ENCODE data around the gene PIK3AP1. TPM values are rescaled to one million over a fixed set of nuclear protein-coding genes. Genes with fewer than 3 reads are reported as not detected.
"Not testable (repeated sequence)": the region's sequence is repeated elsewhere in the genome, so short reads cannot be mapped to it uniquely, and the experiment has no call there.

The PIK3AP1 gene
- total RNA-seq: 7.6 TPM
- long read RNA-seq, full-length matches to known transcripts: 3 of 5 reads
- long read RNA-seq, partial matches to known transcripts: 1 of 5 reads
- long read RNA-seq, other reads (novel, unspliced or antisense): 1 of 5 reads

DNA sequence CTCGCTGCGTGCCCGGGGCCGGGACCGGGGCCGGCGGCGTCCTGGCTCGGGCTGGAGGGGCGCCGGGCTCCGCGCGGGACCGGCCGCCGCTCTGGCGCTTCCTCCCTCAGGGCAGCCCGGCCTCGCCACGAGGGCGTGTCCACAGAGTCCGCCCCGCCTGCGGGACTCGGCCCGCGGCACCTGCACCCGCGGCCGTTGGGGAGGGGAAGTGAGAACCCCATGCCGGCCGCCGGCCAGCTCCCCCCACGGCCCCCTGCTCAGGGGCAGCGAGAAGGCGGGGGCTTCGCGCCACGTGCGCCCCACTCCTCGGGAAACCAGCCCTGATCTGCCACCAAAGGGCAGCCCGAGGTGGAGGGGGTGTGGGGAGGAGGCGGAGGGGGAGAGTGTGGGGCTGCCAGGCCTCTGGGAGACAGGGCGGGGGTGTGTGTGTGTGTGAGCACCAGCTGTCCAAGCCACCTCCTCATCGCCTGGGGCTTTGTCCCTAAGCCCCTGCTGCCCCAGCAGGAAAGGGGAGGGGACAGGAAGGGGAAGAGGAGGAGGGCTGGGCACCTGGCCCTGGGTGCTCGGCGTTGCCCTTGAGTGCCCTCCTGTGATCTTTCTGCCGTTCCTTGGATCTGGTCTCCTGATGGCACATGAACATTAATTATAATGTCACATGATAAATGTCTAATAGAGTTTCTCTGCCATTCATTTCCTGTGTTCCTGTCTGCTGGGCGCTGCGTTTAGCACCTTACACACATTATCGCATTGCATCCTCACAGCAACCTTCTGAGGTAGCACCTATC, at the start of gene PIK3AP1:
PIK3AP1 (minus strand) TSS at position 93 of the 785 bp plus-strand sequence. CDS start 120 bp downstream, outside the sequence.
- DNase-seq (ENCODE audit: missing footprints): peak; percentile 92
- intact Hi-C loops (cut with DNase I): loop anchor here (2.0 to 10.0 kb wide), 2 partner anchors 60 to 326 kb away; no protein-coding TSS in a partner anchor
- peak; percentile 89 for ATAC-seq

DNA sequence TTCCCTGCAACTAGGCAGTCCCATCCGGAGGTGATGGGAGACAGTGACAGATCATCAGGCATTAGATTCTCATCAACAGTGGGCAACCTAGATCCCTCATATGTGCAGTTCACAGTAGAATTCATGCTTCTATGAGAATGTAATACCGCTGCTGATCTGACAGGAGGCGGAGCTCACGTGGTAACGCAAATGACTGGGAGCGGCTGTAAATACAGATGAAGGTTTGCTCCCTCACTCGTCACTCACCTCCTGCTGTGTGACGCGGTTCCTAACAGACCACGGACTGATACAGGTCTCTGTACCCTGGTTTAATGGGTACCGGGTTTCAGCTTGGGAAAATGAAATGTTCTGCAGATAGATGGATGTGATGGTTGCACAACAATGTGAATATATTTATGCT, 47.8 kb upstream of the PIK3AP1 start:
- no peak for DNase-seq (ENCODE audit: missing footprints)
- intact Hi-C loops (cut with DNase I): no loop called here
- ATAC-seq: no peak

- intact Hi-C loops (cut with DNase I): no loop called here
- no peak for DNase-seq (ENCODE audit: missing footprints)
- no peak for ATAC-seq
Observed at GRCh38 chr10:96767611-96768010, 47.3 kb upstream of the PIK3AP1 start.

DNA sequence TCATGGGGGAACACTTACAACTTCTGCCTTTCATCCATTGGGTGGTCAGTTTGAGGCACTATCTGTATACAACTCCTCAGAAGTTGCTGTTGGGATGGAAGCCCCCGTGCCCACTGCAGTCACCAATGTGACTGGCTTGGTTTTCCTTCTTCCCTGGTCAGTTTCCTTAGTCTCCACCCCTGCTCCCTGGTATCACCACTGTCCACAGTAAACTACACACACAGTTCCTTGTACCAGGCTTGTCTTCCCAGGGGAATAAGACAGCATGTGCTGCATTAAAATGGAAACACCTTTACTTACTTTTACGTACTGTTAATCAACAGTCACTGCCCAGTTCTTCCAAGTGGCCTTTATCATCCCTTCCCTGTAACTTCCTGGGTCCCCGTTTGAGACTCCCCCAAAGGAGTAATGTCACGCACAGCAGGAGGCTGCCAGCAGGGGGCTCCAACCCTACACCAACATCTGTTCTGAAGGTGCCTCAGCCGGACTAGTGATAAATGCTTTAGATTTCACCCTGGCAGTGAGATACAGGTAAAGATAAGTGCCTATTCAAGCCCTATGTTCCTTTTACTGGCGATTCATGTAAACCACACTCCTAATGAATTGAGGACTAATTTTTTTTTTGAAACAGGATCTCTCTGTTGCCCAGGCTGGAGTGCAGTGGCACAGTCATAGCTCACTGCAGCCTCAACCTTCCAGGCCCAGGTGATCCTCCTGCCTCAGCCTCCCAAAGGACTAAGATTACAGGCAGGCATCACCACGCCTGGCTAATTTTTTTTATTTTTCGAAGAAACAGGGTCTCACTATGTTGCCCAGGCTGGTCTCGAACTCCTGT, 45.3 kb upstream of the PIK3AP1 start:
- peak; percentile 62 for ATAC-seq

DNA sequence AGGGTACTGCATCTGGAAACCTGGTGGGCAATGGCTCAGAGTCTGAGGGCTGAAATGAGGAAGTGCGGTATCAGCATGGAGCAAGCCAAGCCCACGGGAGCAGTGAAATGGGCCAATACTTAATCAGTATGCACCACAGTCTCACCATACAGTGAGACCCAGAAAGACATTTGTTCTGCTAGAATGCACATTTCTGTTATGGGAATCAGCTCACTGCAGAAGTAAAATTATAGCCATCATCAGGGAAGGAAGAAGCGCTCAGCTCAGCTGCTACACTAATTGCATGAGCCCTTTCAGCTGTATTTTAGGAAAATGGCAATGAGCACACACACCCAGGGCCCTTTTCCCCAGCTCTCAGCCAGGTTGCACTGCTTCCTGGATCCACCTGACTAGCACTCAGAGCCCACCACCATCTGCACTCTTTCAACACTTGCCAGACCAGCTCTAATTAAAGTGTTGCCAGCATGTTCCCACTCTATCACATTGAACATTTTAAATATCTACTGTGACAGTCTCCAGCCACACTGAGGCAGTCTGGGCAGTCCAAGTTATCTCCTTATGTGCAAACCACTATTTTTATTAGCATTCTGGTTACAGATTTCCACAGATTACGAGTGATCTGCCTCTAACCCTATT, 44.2 kb upstream of the PIK3AP1 start:
- DNase-seq (ENCODE audit: missing footprints): no peak
- ATAC-seq: no peak
- intact Hi-C loops (cut with DNase I): loop anchor here (2.0 kb wide), 1 partner anchor 260 kb away; no protein-coding TSS in a partner anchor

More for the DNA sequence above, 45.3 kb upstream of the PIK3AP1 start:
- peak; percentile 83 for DNase-seq (ENCODE audit: missing footprints)
- intact Hi-C loops (cut with DNase I): loop anchor here (2.0 kb wide), 1 partner anchor 259 kb away; no protein-coding TSS in a partner anchor

DNA sequence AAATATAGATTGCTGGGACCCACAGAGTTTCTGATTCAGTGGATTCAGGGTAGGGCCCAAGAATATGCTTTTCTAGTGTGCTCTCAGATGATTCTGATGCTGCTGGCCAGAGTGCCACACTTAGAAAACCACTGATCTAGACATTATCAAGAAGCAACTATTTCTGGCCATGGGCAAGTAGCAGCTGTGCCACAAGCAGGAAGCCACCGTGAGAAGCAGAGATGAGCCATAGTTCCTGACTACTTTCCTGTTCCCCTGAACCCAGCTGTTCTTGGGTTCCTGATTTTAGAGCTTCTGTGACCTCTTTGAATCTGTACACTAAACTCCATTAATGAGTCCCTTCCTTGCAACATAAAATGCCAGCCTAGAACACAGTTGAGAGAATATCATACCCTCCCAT, 38.1 kb upstream of the PIK3AP1 start:
- peak; percentile 67 for ATAC-seq
- DNase-seq (ENCODE audit: missing footprints): no peak
- intact Hi-C loops (cut with DNase I): no loop called here

DNA sequence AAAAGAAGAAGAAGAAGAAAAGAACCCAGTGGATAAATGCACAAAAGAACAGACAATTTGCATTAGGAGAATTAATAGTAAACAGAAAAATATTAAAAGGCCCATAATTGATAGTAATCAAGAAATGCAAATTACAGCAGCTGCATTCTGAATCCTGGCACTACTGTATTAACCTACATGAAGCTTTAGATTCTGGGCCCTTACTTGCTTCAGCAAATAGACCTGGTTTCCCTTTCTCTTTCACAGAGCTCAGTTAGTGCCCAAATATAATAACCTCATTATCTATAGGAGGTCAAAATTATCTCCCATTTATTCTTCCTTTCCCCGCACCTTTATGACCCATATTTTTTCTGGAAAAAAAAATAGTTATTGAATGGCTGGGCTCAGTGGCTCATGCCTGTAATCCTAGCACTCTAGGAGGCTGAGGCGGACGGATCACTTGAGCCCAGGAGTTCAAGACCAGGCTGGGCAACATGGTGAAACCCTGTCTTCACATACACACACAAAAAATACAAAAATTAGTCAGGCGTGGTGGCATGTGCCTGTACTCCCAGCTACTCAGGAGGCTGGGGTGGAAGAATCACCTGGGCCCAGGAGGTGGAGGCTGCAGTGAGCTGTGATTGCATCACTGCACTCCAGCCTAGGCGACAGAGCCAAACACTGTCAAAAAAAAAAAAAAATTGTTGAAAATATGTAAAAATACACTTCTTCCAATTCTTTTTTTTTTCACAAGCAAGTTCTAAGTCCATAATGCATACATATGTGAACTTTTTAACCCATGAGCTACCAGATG, 36.0 kb upstream of the PIK3AP1 start:
- ATAC-seq (no peak), DNase-seq (ENCODE audit: missing footprints) (no peak)
- intact Hi-C loops (cut with DNase I): no loop called here

DNA sequence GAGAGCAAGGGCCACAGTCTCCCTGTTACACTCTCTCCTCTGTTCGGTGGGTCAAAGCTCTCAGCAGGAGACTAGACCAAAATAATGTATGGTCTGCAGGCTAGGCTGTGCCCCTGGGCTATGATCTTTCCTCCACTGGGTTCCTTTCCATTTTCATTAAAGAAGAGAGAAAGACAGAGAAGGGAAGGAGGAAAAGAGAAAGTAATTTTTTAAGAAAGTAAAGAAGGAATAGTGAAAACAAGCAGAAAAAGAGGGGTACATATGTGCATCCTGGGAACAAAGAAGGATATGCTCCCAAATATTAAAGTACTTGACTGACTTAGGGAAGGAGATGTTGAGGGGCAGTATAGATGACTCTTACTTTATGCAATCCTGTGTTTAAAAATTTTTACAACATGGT, 33.6 kb upstream of the PIK3AP1 start:
- no peak for ATAC-seq
- intact Hi-C loops (cut with DNase I): no loop called here
- DNase-seq (ENCODE audit: missing footprints): no peak

DNA sequence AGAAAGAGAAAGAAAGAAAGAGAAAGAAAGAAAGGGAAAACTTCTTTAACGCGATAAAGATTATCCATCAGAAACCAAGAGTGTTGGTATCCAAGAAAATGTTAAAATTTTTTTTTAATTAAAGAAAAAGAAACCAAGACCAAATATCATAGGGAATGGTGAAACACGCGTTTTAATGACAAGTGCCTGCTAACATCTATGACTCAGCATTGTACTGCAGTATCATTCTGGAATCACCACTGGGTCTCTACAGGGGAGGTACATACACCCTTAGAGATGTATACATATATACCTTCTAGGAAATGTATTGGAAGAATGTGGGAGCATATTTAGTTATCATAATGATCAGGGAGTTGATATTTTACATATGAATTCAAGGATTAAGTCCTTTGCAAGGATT, 32.1 kb upstream of the PIK3AP1 start:
- no peak for ATAC-seq
- intact Hi-C loops (cut with DNase I): no loop called here
- DNase-seq (ENCODE audit: missing footprints): no peak

- DNase-seq (ENCODE audit: missing footprints); intact Hi-C loops (cut with DNase I); ATAC-seq: not testable (repeated sequence)
Observed at GRCh38 chr10:96750316-96750715, 30.0 kb upstream of the PIK3AP1 start.

- ATAC-seq (no peak), DNase-seq (ENCODE audit: missing footprints) (no peak)
- intact Hi-C loops (cut with DNase I): loop anchor here (5.0 kb wide), 1 partner anchor 236 kb away; the partner anchor contains the start of gene TLL2
Observed at GRCh38 chr10:96747734-96748550, 27.6 kb upstream of the PIK3AP1 start.

DNA sequence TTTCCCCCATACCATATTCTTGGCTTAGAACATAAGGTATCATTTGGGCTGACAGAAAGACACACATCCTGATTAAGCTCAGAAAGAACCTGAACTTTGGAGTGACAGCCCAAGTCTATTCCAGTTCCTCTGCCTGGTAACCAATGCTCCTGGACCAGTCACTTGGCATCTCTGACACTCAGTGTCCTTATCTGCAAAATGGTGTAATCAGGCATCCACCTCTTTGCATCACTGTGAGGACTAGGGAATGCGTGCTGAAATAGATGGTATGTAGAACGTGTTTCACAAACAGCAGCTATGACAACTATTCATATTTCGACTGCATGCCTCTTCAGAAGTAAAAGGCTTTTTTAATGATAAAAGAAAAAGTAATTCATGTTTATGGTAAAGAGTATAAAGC, 26.2 kb upstream of the PIK3AP1 start:
- intact Hi-C loops (cut with DNase I): loop anchor here (5.0 kb wide), 1 partner anchor 234 kb away; the partner anchor contains the start of gene TLL2
- no peak for DNase-seq (ENCODE audit: missing footprints)
- ATAC-seq: no peak

DNA sequence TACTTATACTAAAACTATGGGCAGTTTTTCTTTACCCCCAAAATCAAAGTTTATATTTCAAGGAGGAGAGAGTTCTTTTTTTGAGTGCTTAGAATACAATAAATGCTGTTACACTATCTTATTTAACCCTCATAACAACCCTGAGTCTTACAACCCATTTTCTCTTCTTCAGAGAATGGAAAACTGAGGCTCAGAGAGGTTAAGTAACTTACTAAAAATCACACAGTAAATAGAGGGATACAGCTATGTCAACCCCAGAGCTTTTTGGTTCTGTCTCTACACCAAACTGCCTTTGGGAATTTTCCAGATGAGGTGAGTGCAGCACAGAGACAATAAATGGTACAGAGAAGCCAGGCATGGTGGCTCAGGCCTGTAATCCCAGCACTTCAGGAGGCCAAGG, 25.6 kb upstream of the PIK3AP1 start:
- intact Hi-C loops (cut with DNase I): loop anchor here (5.0 kb wide), 1 partner anchor 234 kb away; the partner anchor contains the start of gene TLL2
- DNase-seq (ENCODE audit: missing footprints) (no peak), ATAC-seq (no peak)

- peak; percentile 57 for ATAC-seq
- no peak for DNase-seq (ENCODE audit: missing footprints)
- intact Hi-C loops (cut with DNase I): loop anchor here (5.0 kb wide), 1 partner anchor 367 kb away; no protein-coding TSS in a partner anchor
Observed at GRCh38 chr10:96743988-96744585, 23.8 kb upstream of the PIK3AP1 start.

GRCh38 chr10:96741557-96741956, 21.2 kb upstream of the PIK3AP1 start:
- ATAC-seq: not testable (repeated sequence)
- intact Hi-C loops (cut with DNase I): loop anchor here (5.0 kb wide), 1 partner anchor 364 kb away; no protein-coding TSS in a partner anchor

DNA sequence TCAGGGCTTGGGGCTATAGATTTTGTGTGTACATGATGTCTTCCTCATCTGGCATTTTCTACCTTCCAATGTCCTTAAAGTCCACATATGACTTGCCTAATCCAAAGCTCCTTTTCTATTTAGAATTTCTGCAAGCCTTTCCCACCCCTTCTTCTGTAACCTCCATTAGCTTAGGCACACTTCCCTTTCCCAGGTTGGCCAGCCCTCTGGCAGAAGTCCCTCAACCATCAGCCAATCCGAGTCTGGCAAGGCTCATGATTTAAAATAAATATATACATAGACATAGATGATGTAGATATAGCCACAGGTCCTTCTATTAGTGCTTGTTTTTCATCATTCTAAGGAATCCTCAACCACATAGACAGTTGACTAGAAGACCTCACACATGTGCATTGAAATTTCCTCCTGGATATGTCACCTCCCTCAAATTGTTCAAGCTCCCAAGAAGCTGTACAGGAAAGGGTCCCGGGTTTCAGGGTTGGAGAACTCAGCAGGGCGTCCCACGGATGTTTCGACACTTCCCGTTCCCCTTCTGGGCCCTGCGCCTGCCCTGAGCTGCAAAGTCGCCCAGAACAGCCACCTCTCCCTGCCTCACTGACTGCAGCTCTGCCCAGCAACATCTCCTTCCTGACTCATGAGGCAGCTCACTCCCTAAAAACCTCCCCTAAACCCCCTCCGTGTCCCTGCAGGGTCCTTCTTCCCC, 20.4 kb upstream of the PIK3AP1 start:
- ATAC-seq (peak; percentile 86), DNase-seq (ENCODE audit: missing footprints) (peak; percentile 89)
- intact Hi-C loops (cut with DNase I): loop anchor here (5.0 kb wide), 1 partner anchor 363 kb away; no protein-coding TSS in a partner anchor

More at GRCh38 chr10:96741557-96741956, 21.2 kb upstream of the PIK3AP1 start:
- not testable (repeated sequence) for DNase-seq (ENCODE audit: missing footprints)

All from Right ventricle myocardium inferior (tissue), 1 donor.